ENCODE results near the gene NUP210.

Gene NUP210

GRCh38 chr3:13272831-13273603, 147.1 kb downstream of the NUP210 start:
- no peak for DNase-seq

DNA sequence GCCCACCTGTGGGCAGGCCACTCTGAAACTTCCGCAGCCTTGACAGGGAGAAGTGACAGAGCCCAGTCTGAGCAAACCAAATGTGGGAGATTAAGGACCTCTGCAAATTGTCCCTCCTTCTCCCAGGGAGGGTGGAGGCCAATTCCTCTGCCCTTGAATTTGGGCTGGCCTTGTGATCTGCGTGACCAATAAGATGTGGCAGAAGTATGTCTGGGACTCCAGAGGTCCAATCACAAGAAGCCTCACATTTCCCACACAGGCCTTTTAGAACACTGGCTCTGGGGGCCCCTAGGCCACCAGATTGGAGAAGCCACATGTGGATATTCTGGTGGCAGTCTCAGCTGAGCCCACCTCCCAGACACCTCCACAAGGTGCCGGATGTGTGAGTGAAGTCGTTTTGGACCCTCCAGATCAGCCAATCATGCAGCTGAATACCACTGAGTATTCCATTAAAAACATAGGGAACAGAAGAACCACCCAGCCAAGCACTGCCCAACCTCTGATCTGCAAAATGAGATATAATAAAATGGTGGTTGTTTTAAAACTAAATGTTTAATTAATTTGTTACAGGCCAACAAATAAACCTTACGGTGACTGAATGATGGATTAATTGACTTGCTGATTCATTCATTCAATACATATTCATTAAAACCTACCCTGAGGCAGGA, 150.3 kb downstream of the NUP210 start:
- no peak for DNase-seq

DNA sequence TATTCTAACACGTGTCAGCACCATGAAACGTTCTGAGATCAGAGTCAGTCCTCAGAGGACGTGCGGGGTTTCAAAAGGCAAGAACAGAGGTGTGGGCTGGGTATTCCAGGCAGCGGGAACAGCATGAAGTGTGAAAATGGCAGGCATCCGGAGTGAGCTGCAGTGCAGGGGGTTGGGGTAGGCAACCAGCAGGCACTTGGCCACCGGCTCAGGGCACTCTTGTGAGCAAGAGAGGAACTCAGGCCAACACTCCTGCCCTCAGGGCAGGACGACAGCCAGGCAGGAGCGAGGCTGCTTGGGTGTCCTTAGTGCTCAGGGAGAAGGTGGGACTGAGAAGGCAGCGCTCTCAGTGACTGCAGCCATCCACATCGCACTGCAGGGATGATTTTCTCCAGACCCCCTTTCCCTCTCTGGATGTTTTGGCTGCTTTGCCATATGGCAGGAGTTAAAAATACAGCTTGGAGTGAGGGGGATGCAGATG, 151.1 kb downstream of the NUP210 start:
- DNase-seq = no peak

DNA sequence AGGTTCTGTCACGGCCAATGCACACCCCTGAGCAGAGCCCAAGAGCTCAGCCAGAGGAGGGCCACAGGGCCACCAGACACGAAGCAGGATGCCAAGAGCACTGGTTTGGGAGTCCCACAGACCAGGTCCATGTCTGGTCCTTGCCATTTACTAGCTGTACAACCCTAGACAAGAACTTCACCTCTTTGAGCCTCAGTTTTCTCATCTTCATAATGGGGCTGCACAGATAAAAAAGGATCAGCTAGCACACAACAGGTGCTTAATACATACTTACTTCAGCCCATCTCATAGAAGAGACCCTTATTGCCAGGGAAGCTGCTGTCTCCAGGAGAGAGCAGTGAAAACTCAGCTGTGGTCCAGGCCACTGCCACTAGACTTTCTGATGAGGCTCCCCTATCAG, 152.0 kb downstream of the NUP210 start:
- no peak for DNase-seq

DNA sequence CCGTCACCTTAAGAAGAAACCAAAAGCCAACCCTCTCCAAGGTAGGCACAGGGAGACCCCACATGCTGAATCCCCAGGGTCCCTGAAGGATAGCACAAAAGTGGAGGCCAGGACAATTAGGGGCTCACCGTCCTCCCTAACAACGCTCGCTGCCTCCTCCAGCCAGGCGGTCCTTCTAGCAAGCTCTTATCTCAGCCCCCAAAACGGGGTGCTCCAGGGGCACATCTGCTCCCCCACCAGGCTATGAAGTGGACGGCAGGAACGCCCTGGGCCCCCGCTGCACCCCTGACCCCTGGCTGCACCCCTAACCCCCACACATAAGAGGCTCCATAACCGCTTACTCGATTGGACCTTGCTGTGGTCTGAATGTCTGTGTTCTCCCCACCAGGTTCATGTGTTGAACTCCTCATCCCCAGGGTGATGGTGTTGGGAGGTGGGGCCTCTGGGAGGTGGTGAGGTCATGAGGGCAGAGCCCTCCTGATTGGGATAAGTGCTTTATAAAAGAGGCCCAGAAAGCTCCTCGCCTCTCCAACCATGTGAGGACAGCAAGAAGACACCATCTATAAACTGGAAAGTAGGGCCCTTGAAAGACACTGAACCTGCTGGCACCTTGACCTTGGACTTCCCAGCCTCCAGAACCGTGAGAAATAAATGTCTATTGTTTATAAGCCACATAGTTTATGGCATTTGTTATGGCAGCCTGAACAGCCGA, 153.3 kb downstream of the NUP210 start:
- no peak for DNase-seq

Measured in stimulated activated CD4-positive, alpha-beta T cell treated with anti-CD3 and anti-CD28 coated beads, Interleukin-15, amount 100 ng/mL, for 24 hours (primary cell).